ENCODE measurements around the gene RTP4.
"Not testable (repeated sequence)": the region's sequence is repeated elsewhere in the genome, so short reads cannot be mapped to it uniquely, and the experiment has no call there.

RTP4 gene

GRCh38 chr3:187411991-187412781 is 44.0 kb downstream of the RTP4 start:
- H3K9me3 ChIP-seq (ENCODE audit: control insufficient read depth in 1 of 2, low read length in 2 of 2); H3K4me3 ChIP-seq (ENCODE audit: low read depth in 1 of 2, low read length in 2 of 2); H3K36me3 ChIP-seq (ENCODE audit: control insufficient read depth in 1 of 2, insufficient read depth in 2 of 2, low read length in 2 of 2); H3K27me3 ChIP-seq (ENCODE audit: low read depth, low read length); H3K4me1 ChIP-seq (ENCODE audit: control insufficient read depth in 1 of 2, insufficient read depth in 2 of 2, low read length in 2 of 2); H3K27ac ChIP-seq (ENCODE audit: low read length): not testable (repeated sequence)

All from muscle layer of duodenum (tissue), 2 donors.